Measurements from ENCODE around the gene INTS2.
"Not testable (repeated sequence)": the region's sequence is repeated elsewhere in the genome, so short reads cannot be mapped to it uniquely, and the experiment has no call there.

INTS2 gene, protein sequence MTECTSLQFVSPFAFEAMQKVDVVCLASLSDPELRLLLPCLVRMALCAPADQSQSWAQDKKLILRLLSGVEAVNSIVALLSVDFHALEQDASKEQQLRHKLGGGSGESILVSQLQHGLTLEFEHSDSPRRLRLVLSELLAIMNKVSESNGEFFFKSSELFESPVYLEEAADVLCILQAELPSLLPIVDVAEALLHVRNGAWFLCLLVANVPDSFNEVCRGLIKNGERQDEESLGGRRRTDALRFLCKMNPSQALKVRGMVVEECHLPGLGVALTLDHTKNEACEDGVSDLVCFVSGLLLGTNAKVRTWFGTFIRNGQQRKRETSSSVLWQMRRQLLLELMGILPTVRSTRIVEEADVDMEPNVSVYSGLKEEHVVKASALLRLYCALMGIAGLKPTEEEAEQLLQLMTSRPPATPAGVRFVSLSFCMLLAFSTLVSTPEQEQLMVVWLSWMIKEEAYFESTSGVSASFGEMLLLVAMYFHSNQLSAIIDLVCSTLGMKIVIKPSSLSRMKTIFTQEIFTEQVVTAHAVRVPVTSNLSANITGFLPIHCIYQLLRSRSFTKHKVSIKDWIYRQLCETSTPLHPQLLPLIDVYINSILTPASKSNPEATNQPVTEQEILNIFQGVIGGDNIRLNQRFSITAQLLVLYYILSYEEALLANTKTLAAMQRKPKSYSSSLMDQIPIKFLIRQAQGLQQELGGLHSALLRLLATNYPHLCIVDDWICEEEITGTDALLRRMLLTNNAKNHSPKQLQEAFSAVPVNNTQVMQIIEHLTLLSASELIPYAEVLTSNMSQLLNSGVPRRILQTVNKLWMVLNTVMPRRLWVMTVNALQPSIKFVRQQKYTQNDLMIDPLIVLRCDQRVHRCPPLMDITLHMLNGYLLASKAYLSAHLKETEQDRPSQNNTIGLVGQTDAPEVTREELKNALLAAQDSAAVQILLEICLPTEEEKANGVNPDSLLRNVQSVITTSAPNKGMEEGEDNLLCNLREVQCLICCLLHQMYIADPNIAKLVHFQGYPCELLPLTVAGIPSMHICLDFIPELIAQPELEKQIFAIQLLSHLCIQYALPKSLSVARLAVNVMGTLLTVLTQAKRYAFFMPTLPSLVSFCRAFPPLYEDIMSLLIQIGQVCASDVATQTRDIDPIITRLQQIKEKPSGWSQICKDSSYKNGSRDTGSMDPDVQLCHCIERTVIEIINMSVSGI

DNA sequence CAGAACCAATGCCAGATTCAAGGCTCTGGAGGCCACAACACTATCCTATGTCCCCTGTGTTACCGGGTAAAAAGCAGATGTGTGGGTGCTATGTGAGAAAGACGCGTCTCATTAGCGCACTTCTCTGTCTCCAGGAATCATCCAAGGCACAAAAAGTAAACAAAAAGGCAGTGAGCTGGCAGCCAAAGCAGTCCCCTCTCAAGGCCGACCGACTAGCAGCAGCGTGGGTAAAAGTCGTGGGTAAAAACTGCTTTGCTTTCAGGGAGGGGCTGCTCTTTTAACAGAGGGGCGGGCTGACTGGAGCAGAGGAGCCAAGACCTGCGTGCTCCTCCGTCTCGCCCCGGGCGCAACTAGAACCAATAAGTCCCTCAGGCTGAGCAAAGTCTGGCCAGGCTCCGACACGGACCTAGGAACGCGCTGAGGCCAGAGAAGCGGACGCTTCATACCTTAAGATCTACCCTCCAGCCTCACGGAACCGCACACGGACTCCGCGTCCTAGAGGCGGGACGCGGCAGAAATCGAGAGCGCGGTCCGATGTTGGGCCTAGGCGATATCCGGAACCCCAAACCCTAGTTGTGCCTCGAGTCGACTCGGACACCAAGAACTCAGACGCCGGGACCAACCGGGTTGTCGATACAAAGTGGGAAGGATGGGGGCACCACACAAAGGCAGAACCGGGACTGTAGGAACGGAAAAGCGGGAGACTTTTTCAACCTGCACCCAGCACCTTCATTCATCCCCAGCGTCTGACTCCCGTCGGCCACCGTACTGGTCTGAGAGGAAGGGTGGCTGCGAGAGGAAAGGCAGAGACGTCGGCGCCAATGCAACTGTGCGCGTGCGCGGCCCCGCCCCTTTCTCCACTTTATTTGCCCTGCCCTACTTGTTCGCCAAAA is at the start of gene INTS2:
TSS of gene INTS2 (minus strand) at position 775 of the 893 bp plus-strand sequence. CDS start 1,338 bp downstream, outside the sequence.
- DNase-seq, result peak; percentile 92

DNA sequence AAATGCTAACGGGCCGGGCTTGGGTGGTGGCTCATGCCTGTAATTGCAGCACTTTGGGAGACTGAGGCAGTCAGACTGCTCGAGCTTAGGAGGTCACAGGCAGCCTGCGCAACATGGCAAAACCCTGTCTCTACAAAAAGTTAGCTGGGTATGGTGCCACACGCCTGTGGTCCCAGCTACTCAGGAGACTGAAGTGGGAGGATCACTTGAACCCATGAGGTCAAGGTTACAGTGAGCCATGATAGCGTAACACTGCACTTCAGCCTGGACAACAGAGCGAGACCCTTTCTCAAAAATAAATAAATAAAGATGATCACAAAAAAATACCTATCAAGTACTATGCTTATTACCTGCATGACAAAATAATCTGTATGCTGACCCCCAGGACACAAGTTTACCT is 46.3 kb upstream of the INTS2 start:
- no peak for DNase-seq

DNA sequence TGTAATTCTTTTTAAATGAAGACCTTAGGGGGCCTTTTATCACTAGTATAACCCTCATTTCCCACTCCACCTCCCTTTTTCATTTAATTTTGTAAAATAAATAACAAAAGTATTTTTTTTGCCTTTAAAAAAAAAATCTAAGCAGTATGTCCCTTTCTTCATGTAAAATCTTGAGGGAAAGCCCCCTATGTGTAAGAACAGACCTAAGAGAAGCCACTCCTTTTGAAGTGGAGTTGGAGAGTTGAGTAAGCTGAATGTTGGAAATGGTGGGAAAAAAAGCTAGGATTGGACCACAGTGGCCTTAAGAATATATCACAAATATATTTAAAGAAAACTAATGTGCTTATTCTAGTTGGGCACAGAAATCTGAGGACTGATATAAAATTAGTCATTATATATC is 44.5 kb upstream of the INTS2 start:
- no peak for DNase-seq

DNA sequence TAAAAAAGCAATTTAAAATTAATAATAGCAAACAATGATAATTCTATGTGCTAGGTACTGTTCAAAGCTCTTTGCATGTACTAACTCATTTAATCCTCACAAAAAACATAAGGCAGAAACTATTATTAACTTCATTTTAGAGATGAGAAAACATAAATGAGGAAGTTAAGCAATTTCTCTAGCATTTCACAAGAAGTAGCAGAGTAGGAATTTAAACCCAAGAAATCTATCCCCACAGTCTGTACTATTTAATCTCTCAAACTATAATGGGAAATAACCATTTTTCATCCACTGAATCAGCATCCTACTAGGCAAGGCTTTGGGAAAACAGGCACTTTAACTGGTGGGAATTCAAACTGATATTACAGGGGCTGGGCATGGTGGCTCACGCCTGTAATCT is 42.2 kb upstream of the INTS2 start:
- DNase-seq, result no peak

DNA sequence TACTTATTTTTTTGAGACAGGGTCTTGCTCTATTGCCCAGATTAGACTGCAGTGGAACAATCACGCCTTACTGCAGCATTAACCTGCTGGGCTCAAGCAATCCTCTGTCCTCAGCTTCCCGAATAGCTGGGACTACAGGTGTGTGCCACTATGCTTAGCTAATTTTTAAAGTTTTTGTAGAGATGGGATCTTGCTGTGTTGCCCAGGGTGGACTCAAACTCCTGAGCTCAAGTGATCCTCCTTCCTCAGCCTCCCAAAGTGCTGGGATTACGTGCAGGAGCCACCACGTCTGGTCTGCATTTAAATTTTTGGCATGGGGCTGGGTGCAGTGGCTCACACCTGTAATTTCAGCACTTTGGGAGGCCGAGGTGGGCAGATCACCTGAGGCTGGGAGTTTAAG is 41.0 kb upstream of the INTS2 start:
- no peak for DNase-seq

DNA sequence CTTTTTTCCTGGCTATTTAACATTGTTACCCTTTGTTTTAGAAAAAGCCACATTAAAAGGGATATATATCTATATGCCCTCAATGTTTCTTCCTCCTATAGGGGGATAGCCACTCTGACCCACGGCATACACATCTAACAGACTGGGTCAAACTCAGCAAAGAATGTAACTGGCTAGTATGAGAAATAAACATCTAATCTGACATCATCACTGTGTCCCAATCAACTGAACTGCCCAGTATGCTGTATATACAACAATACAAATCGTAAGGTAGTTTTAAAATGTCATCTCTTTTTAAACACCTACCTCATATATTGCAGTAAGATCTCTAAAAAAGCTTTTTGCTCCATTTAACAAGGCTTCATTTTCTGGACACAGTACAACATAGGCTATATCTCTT is 39.9 kb upstream of the INTS2 start:
- DNase-seq, result no peak

DNA sequence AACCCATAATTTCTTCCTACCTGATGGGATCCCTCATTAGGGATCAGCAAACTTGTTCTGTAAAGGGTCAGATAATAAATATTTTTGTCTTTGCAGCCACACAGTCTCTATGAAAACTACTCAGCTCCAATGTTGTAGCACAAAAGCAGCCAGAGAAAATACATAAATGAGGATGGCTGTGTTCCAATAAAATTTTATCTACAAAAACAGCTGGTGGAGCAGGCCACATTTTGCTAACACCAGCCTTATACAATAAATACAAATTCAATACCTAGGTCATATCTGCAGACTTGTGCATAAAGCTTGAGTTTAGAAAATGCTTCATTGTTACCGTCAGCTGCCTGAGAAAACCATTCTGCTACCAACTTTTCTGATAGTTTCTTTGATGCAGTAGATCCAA is 38.4 kb upstream of the INTS2 start:
- no peak for DNase-seq

DNA sequence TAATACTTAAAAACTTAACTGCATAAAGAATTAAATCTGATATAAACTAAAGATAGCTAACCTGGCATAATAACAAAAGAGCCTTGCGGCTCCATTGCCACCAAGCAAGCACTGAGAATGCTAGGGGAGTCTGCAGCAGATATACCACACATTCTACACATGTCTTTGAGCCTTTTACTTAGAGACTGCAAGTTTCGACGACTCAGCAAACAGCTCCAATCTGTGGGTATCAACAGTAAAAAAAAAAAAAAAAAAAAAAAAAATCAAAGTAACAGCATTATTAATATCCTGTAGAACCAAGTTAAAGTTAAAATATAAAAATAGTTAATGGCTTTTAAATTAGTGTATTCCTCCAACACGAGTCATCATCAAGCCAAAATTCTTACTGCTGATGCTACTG is 27.8 kb upstream of the INTS2 start:
- DNase-seq, result no peak

DNA sequence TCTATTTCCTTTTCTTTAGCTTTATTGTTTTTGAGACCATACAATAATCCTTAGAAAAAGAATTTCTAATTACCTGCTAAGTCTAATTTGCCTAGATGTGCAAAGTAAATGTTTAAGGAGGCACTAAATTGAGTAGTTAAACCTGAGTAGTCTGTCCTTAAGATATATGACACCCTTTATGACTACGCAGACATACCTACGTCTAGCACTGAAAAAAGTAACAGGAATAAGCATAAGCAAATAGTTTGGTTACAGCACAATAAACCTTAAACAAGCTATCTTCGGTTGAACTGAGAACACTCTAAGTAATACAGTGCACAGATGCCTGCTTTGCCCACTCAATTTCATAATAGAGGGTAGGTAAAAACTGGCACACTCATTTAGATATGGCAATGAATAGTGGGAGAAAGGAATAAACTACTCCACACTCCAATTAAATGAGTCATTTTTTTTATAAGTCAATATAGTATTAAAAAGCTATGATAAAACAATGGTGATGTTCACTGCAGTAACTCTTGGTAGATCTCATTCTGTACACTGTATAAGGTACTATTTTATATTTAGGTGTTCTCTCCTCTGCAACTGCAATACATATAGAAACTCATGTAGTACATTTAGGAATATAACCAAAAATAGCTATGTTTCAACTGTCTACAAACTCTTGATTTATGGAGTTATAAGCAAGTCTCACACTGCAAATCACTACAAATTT is 19.7 kb upstream of the INTS2 start:
- DNase-seq, result no peak

DNA sequence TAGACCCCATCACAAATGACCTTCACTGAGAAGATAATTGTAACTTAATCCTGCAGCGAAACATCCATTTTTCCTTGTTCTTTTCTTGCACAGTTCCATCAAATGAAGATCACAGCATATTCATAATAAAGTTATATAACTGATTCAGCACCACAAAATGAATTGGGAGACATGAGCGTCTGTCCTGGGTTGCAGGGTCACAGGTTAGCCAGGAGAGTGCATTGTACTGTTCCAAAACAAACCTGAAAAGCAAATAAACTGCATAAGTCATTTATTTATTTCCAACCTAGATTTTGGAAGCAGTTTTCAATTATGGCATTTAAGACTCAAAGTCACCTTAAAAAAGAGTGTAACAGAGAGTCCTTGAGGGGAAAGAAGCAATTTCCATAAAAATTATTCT is 18.6 kb upstream of the INTS2 start:
- no peak for DNase-seq

DNA sequence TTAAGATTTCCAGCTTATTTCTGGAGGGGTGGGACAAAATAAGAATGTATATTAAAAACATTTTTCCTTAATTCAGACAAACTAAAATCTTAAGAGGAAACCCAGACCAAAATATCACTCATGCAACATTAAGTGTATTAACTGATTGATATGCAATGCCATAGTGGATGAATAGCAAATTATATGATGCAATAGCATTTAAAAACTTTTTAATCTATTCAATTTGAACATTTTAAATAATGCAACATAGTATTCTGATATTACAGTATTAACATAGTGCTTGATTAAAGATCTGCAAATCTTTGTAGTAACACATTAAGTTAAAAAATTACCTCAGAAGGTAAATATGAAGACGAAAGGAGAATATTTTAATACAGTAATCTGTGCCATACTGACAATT is 15.3 kb upstream of the INTS2 start:
- no peak for DNase-seq

DNA sequence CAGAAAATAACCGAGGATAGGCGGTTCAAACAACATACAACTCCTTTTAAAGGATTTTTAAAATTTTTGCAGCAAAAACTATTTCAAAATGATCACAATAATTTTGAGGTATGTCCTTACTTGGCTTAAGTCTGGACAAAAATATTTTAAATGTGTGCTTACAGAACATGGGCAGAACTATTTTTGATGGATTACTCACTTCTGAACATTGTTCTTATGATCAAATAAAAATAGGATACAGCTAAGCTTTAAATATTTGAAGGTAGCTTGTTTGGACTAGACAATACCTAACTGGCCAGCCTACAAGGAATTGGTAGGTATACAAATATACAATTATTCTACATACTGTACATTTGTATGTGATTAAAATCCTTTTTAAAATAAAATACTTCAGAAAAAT is 14.3 kb upstream of the INTS2 start:
- DNase-seq, result no peak

DNA sequence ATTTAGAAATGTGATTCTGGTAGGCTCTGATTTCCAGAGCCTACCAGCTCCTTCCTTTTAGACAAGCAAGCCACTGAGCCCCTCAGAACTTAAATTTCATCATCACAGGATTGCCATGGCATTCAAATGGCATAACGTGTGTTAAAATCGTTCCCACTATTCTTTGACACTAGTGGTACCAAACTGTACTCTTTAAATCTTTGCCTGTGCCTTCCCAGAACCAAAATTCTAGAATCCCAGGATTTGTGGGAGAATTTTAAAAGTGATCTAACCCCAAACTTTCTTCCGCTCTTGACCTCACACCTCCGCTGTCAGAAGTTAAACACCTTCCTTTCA is 287 bp upstream of the INTS2 start:
- no peak for DNase-seq

DNA sequence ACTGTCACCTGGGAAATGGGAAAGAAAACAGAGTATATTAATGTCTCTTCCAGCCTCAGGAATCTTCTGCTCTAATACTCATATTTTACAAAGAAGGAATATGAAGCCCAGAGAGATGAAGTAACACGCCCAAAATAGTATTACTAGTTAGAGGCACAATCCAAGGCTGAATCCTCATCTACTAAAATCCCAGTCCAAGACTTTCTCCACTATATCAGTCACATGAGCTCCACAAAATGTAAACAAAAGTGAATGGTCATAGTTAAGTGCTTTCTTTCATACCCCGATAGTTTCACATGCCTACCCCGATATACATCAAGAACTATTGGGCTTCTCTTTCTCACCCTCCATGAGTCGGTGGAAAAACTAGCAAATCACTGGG is 965 bp downstream of the INTS2 start:
- DNase-seq, result no peak

DNA sequence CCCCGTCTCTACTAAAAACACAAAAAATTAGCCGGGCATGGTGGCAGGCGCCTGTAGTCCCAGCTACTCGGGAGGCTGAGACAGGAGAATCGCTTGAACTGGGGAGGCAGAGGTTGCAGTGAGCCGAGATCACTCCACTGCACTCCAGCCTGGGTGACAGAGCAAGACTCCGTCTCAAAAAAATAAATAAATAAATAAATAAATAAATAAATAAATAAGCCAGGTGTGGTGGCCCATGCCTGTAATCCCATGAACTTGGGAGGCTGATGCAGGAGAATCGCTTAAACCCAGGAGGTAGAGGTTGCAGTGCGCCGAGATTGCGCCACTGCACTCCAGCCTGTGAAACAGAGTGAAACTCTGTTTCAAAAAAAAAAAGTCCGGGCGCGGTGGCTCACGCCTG is 12.6 kb downstream of the INTS2 start:
- not testable (repeated sequence) for DNase-seq

DNA sequence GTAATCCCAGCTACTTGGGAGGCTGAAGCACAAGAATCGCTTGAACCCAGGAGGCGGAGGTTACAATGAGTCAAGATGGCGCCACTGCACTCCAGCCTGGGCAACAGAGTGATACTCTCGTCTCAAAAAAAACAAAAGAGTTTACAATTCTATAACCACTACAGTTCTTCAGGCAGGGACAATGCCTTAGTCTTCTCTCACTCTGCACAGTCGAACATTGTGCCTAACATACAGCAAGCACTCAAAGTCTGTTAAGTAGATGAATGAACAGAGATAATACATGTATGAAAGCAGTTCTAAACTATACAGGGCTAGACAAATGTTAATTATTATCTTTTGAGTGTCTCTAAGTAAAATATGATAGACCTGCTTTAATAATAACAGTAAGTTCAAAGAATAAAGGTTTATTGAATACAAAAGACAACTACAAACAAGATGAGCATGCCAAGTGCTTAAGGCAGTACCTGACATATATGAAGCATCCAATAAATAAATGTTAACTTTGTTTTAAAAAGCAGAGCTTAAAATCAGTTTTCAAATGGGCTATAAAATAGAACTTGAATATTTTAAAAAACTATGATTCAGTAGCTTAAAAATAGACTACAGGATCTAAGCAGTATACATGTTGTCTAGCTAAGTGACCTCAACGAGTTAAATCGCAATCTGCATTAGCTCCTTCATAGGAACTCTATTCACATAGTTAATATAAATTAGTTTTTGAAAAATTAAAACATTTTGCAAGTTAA is 19.3 kb downstream of the INTS2 start:
- no peak for DNase-seq

DNA sequence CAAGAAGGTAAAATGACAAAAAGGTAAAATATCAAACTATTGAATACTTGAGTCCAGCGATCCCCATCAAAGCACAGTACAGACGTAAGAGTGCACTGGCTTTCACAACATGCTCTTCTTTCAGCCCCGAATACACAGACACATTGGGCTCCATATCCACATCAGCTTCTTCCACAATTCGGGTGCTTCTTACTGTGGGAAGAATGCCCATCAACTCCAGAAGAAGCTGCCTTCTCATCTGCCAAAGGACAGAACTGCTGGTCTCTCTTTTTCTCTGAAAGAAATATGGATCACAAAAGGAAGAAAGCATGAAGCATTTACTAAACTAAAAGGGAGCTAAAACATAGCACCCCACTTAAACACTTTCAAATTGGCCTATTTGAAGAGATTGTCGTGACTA is 20.4 kb downstream of the INTS2 start:
- no peak for DNase-seq

DNA sequence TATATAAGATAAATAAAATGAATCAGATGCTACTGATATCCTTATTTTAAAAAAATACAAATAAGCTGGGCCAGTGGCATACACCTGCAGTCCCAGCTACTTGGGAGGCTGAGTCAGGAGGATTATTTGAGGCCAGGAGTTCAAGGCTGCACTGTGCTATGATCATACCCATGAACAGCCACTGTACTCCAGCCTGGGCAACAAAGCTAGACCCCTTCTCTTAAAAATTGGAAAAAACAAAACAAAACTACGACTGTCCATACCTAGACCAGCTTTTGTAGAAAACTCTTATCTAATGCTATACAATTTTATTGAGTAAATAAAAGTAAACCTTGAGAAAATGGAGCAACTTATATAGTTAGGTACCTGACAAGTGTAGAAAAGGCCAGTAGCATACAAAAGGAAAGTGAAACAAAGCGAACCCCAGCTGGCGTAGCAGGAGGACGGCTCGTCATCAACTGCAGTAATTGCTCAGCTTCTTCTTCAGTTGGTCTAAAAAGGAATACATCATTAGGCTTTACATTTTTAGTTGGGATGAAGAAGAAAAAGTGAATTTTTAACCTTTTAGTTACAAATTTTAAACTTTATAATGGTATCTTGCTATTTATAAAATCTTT is 23.6 kb downstream of the INTS2 start:
- DNase-seq, result no peak

DNA sequence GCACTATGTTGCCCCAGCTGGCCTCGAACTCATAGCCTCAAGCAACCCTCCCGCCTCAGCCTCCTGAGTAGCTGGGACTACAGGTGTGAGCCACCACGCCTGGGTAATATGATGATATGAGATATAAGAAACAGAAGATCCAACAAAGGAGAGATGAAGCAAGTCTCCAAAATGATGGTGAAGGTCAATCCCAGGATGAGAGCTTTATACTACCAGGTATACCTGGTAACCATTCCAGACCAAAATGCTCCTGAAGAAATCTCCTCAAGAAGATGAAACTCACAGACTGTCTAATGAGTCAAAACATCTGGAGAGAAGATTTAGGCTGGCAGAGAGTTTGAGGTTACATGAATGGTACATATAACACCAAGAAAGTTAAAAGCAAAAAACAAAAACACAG is 24.5 kb downstream of the INTS2 start:
- DNase-seq, result no peak

DNA sequence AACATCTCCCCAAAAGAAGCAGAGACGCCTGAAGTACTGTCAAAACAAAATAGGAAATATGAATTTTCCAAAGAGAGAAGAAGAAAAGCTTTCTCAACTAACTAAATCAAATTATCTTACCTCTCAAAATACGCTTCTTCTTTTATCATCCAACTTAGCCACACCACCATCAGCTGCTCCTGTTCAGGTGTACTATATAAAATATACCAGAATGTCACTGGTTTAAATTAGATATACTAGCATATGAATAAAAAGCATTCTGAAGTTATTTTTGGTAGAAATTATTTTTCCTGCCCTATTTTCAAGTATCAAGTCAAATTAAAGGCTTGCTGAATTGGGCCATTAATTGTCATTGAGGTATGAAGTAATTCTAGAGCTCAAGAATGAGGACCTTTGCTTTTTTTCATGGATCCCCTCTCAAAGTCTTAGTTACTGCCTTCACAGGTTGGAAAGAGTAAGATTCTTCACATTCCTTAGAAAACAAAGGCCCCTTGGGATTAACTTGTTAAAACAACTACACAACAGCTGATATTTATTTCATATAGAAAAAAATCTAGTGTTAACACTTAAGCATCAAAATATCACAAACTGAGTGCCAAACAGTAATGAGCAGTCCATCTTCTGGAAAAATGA is 30.1 kb downstream of the INTS2 start:
- no peak for DNase-seq
